Lower lobe of right lung (tissue), 2 donors: ENCODE results near the gene PTPRN2. TPM values are rescaled to one million over a fixed set of nuclear protein-coding genes. Genes with fewer than 3 reads are reported as not detected.

Experiments used
- ATAC-seq, 2 donors: fragments of 200-7000 bp; cut with Tn5 transposase; one replicate each; pipeline ENCODE4 v1.9.1; 2020 to 2022; ENCODE audit warnings: mild to moderate bottlenecking in 2 of 2, moderate library complexity in 2 of 2
- DNase-seq: peaks from one replicate; pipeline ENCODE4 v3.0.0-alpha.2; 2020
- H3K27ac ChIP-seq: fragments of 200-600 bp; one replicate; pipeline ENCODE4 v1.8.0; 2022
- H3K27me3 ChIP-seq: fragments of 200-600 bp; one replicate; pipeline ENCODE4 v1.8.0; 2022; ENCODE audit warnings: low read depth
- H3K36me3 ChIP-seq: fragments of 200-600 bp; one replicate; pipeline ENCODE4 v1.8.0; 2022; ENCODE audit warnings: mild to moderate bottlenecking
- H3K4me1 ChIP-seq: fragments of 200-600 bp; one replicate; pipeline ENCODE4 v1.8.0; 2022
- H3K4me3 ChIP-seq: fragments of 200-600 bp; one replicate; pipeline ENCODE4 v1.8.0; 2022; ENCODE audit warnings: mild to moderate bottlenecking
- H3K9me3 ChIP-seq: fragments of 200-600 bp; one replicate; pipeline ENCODE4 v1.8.0; 2022
- CTCF ChIP-seq: fragments of 200-600 bp; IDR thresholded peaks from one replicate; pipeline ENCODE4 v1.8.0; 2022; ENCODE audit warnings: antibody characterized with exemption, mild to moderate bottlenecking
- intact Hi-C: fragments of 100-400 bp; cut with DNase I; formaldehyde crosslinking; loops from one replicate; pipeline ENCODE4 v1.11.0; 2022
- total RNA-seq: library from RNA; stranded (reverse); fragmentation: NEBNext Ultra II Directional; extraction: Animal tissue kit (Norgen Biotek cat#: 25700); gene quantifications from one replicate; pipeline ENCODE4 v1.2.1, GENCODE V29; 2021
- donor health status: DM: no; HTN: yes; CAD: no; lungs with severe emphysema.

Gene PTPRN2
- total RNA-seq, 1 donor from 2014 or later: 6.8 TPM

- ATAC-seq: no peak
- H3K4me3 ChIP-seq: no peak overlapping the region
- no peaks in the 10 kb centered on the region for H3K36me3 ChIP-seq
- no peaks in the 10 kb centered on the region for H3K9me3 ChIP-seq
- intact Hi-C loops: no loop called here
- no peak for DNase-seq
- H3K27me3 ChIP-seq: peaks cover 8% of the 10 kb centered on the region
- H3K4me1 ChIP-seq: no peaks in the 10 kb centered on the region
- TF ChIP-seq CTCF: no peak
- H3K27ac ChIP-seq: no peak overlapping the region
Measured at GRCh38 chr7:158321936-158322615, 265.5 kb downstream of the PTPRN2 start.

- H3K36me3 ChIP-seq: no peaks in the 10 kb centered on the region
- DNase-seq: no peak
- H3K4me1 ChIP-seq: no peaks in the 10 kb centered on the region
- peaks cover 8% of the 10 kb centered on the region for H3K27me3 ChIP-seq
- intact Hi-C loops: no loop called here
- H3K4me3 ChIP-seq: no peak overlapping the region
- no peak overlapping the region for H3K27ac ChIP-seq
- ATAC-seq: no peak
- TF ChIP-seq CTCF: no peak
- H3K9me3 ChIP-seq: no peaks in the 10 kb centered on the region
Measured at GRCh38 chr7:158321056-158321700, 266.4 kb downstream of the PTPRN2 start.

GRCh38 chr7:158320328-158320727 is 267.3 kb downstream of the PTPRN2 start:
- Histone ChIP-seq H3K36me3 (no peaks in the 10 kb centered on the region), H3K27ac (no peak overlapping the region), H3K9me3 (no peaks in the 10 kb centered on the region), H3K4me3 (no peak overlapping the region), H3K27me3 (peaks cover 8% of the 10 kb centered on the region), H3K4me1 (no peaks in the 10 kb centered on the region)
- ATAC-seq (no peak), DNase-seq (no peak)
- no peak for TF ChIP-seq CTCF
- intact Hi-C loops: no loop called here

GRCh38 chr7:158318511-158318913 is 269.1 kb downstream of the PTPRN2 start:
- H3K9me3 ChIP-seq: no peaks in the 10 kb centered on the region
- no peaks in the 10 kb centered on the region for H3K36me3 ChIP-seq
- no peaks in the 10 kb centered on the region for H3K4me1 ChIP-seq
- intact Hi-C loops: no loop called here
- TF ChIP-seq CTCF: no peak
- no peak overlapping the region for H3K27ac ChIP-seq
- no peak for ATAC-seq
- peaks cover 8% of the 10 kb centered on the region for H3K27me3 ChIP-seq
- DNase-seq: no peak
- no peak overlapping the region for H3K4me3 ChIP-seq

- H3K4me3 ChIP-seq: peak overlapping the region; percentile 6
- peaks cover 3% of the 10 kb centered on the region for H3K27me3 ChIP-seq
- no peak overlapping the region for H3K27ac ChIP-seq
- no peaks in the 10 kb centered on the region for H3K36me3 ChIP-seq
- H3K4me1 ChIP-seq: no peaks in the 10 kb centered on the region
- ATAC-seq (no peak), DNase-seq (no peak)
- no peak for TF ChIP-seq CTCF
- no peaks in the 10 kb centered on the region for H3K9me3 ChIP-seq
- intact Hi-C loops: no loop called here
Measured at GRCh38 chr7:158317238-158318205, 270.1 kb downstream of the PTPRN2 start.
